ENCODE measurements around the gene DNASE1L1.

DNASE1L1 gene

DNA sequence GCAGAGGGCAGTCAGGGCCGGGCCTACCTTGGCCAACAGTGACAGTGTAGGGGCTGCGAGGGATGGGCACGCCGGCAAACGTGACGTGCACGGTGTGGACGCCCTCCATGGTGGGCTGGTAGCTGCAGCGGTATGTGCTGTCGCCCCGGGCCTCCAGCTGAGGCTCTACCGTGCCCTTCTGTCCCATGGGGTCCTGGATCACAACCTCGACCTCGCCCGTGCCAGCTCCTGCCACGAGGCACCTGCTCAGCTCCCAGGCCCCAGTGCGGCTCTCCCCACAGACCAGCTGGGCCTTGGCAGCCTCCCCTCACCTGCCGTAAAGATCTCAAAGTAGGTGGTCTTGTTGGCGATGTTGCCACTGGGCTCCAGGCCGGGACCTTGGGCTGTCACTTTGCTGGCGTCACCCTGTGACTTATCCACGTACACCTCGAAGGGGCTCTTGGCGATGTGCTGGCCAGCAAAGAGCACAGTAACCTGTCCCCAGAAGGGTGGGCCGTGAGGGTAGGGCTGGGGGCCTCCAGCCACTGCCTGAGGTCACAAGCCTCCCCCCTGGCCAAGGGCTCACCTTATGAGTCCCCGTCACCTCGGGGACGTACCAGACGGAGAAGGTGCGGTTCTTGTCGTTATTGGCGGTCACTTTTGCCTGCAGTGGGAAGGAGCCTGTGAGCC is 42.9 kb downstream of the DNASE1L1 start:
- DNase-seq, result no peak

DNA sequence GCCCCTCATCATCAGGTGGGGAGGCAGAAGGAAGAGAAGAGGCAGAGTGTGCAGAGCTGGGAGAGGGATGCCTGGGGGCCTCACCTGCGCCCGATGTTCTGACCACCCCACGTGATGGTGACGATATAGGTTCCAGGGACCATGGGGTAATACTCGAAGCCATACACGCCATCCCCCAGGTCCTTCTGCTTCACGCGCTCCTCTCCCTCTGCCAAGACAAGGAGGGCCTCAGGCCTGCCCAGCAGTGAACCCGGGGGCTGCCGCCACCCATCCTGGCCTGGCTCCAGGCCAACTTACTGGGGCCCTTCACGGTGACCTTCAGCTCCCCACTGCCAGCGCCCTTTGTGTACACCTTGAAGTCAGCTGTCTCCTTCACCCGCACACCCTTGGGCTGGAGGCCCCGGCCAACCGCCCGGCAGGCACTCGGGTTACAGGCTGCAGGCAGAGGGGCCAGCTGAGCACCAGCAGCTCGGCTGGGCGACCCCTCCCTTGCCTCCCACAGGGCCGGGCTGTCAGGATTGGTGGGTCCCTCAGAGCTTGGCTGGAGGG is 43.9 kb downstream of the DNASE1L1 start:
- DNase-seq, result no peak

DNA sequence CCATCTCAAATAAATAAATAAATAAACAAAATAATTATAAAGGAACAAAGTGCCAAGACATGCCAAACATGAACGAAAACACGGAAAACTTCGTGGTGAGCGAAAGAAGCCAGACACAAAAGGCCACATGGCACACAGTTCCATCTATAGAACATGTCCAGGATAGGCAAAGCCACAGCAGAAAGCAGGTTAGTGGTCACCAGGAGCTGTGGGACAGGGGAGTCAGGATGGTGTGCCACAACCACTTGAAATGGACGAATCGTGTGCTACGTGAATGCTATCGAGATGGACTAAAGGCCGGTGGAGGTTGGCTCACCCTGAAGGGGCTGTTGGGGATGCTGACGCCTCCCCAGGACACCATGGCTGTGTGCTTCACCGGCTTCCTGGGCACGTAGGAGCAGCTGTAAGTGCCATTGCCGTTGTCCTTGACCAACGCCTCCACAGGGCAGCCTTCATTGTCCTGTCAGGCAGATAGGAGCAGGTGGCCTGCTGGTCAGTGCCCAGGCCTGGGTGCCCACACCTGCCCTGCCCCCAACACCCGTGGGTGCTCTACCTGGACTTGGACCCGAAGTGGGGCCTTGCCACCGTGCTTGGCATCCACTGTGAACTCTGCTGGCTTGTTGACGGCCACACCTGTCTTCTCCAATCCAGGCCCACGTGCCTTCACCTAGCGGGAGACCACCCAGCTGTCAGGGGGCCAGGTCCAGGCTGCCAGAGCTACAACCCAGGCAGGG is 45.2 kb downstream of the DNASE1L1 start:
- no peak for DNase-seq

DNA sequence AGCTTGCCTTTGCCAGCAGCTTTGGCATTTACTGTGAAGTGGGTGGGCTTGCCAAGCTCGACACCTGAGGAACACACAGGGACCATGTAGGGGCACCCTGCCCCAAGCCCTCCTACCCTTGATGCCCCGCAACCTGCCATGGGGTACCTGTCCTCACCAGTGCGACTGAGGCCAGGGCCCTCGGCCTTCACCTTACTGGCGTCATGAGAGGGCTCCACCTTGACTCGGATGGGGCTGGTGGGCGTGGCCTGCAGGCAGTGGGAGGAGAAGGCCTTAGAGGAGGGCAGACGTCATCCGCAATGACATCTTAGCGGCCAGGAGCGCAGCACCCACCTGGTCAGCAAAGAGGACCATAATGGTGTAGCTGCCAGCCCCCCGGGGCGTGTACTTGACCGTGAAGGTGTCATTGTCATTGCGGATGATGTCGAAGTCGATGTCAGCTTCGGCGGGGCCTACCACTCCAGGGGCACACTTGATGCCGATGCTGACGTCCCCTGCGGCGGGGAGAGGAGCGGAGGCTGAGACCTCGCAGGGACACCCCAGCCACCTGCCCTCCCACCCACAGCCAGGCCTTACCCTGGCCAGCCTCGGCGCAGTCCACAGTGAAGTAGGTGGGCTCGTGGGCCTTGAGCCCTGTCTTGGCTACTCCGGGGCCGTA is 46.8 kb downstream of the DNASE1L1 start:
- no peak for DNase-seq

DNA sequence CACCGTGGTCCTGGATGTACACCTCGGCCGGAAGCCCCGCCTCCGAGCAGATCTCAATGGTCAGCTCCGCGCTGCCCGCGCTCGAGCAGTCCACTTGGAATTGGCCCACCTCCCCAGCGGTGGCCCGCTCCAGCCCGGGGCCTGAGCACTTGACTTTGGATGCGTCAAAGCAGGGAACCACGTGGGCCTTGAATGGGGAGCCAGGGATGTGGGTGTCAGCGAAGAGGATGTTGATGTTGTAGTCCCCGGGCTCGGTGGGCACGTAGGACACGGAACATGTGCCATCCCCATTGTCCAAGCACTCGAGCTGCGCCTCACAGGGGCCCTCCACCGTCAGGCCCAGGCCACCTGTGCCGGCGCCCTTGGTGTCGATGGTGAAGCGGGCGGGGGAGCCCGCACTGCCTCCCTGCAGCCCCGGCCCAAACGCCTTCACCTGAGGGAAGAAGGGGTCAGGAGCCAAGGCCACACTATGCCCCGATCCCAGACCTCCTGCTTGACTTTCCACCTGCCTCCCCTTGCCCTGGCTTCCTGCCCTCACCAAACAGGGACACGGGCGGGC is 48.8 kb downstream of the DNASE1L1 start:
- DNase-seq, result no peak

DNA sequence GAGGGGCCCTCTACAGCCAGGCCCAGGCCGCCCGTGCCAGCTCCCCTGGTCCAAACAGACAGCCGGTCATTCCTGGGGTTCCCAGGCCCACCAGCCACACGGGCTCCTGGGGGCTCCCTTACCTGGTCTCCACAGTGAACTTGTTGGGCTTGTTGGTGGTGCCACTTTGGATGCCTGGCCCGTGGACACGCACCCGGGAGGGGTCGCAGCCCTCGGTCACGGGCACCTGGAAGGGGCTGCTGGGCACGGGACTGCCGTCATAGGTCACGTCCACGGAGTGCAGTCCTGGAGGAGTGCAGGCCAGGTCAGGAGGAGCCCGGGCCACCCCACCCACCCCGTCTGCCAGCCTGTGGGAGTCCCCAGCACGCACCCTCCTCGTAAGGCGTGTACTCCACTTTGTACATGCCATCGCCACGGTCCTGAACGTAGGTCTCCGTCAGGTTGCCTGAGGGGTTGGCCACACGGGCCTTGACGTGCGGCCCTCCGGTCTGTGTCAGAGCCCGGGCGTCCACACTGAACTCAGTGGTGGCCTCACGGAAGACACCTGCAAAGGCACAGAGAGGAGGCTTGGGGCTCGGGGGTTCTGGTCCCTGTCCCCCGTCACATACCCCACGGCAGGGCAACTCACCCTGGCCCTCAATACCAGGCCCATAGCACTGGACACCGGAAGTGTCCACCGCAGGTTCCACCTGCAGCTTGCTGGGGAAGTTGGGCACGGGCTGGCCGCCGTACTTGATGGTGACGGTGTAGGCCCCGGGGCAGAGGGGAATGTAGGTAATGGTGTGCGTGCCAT is 49.5 kb downstream of the DNASE1L1 start:
- DNase-seq, result no peak

DNA sequence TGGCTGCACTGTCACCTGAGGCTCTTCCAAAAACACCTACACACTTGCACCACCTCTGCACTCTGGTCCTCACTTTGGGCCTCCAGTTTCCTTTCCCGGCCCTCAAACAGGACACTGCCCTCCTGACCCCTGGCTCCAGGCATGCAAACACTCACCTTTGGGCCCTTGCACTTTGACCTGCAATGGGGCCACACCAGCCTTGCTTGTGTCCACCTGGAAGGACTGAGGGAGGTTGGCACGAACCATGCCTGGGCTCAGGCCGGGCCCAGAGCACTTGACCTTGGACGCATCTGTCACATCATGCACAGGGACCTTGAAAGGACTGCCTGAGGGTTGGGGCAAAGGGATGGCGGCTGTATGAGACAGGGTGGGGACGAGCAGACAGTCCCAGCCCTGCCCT is 50.2 kb downstream of the DNASE1L1 start:
- no peak for DNase-seq

DNA sequence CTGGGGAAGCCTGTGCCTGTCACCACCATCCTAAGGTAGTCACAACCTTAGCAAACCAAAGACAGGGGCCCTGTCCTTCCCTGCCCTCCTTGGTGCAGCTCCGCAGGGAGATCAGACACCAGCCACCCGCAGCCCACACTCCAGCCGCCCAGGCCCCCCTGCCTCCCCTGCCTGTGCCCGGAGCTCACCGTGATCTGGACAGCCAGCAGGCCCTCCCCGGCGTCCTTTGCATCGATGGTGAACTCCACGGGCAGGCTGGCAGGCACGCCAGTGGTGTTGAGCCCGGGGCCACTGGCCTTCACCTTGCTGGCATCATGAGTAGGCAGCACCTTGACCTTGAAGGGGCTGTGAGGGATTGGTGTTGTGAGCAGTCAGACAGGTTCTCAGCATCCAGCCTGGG is 51.0 kb downstream of the DNASE1L1 start:
- no peak for DNase-seq

DNA sequence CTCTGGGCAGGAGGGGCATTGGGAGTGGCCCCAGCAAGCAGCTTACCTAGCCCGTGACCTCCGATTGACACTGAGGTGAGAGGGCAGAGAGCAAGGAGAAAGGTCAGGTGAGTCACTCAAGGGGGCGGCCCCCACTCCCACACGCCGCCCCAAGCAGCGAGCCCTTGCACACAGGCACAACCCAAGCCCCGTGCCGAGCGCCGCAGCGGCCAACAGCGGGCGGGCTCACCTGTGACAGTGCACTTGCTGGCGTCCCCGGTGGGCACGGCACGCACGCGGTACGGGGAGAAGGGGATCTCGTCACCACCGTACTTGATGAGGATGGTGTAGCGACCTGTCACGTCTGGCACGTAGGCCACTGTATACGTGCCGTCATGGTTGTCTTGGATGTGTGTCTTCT is 51.8 kb downstream of the DNASE1L1 start:
- no peak for DNase-seq

DNA sequence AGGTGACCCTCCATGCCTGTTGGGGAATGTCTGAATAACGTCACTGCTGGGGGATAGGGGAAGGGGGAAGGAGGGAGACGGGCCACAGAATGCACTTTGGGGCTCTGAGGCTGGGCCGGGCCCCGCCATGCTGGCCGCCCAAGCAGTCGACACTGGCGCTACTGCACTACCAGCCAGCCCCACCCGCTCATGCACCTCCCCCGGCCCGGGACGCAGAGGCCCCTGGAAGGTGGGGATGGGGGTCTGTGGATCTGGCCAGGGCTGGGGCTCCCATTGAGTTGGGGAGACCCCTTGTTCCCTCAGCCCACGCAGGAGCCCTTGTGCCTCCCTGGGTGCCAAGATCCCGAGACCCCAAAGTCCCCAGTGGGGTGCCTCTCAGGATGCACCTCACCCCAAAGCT is 52.5 kb downstream of the DNASE1L1 start:
- DNase-seq, result no peak

DNA sequence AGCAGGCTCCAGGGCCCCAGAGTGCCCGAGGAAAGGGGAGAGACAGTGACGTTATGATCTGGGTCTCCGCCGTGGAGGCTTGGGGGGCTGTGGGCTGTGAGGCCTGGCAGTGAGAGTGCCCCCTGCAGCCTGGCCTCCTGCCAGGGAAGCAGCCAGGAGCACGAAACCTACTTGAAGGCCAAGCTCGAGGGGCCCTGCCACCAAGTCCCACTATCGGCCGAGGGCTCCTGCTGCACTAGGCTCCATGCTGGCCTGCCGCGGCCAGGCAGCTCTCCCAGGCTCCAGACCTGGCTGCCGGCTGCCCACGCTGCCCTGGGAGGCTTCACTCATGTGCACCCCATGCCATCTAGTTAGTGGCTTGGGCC is 53.3 kb downstream of the DNASE1L1 start:
- no peak for DNase-seq

DNA sequence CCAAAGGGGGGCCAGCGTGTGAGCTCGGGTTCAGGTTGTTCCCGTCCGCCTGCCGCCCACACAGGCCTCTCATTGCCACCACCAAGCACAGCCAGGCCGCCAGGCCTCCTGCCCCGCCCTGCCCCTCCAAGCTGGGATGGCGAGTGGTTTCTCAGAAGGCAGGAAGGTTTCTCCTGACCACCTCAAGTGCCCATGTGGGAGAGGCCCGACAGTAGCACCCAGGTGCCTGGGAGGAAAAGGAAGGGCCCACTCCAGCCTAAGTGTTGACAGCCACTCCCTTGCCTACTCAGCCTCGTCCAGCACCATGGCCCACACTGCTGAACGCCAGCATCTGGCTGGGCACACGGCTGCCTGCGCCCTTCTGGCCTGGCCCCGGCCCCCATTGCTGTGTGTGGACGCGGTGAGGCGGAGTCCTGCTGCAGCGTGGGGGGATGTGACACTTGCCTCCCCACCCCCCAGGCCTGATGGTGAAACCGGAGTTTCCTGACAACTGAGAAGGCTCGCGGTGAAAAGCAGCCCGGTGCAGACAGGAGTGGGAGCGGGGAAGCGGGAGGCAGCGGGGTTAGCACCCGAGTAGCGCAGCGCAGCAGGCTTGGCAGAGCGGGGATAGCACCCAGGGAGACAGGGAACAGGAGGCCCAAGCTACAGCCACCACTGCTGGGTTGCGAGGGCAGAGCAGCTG is 53.8 kb downstream of the DNASE1L1 start:
- no peak for DNase-seq

DNA sequence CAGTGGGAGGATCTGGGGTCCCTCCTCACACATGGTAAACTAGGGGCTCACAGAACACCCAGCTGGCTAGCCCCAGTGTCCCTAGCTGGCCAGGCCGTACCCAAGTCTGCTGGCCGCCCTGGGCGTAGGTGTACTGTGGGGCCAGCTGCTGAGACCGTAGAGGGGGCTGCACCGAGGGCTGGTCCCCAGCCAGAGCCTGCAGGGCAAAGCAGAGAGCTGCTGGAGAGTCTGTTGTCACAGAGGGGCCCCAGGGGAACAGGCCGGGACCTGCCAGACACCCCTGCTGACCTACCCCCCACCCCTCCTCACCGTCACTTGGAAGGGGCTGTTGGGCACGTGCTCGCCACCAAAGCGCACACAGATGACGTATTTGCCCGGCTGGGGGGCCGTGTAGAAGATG is 54.5 kb downstream of the DNASE1L1 start:
- no peak for DNase-seq

DNA sequence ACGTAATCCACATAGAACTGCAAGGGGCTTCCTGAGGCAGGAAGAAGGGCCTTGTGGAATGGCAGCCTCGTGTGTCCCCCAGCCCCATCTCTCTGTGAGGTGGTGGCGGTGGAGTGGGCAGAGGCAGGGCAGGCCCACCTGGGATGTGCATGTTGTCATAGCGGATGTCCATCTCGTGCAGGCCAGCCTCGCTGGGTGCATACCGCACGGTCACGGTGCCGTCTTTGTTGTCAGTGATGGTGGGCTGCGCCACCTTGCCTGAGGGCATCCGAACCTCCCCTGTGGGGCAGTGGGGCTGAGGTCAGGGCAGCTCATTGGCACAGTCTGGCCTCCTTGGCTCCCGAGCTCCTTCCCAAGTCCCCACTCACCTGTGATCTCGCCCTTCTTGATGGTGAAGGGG is 55.0 kb downstream of the DNASE1L1 start:
- DNase-seq, result no peak

DNA sequence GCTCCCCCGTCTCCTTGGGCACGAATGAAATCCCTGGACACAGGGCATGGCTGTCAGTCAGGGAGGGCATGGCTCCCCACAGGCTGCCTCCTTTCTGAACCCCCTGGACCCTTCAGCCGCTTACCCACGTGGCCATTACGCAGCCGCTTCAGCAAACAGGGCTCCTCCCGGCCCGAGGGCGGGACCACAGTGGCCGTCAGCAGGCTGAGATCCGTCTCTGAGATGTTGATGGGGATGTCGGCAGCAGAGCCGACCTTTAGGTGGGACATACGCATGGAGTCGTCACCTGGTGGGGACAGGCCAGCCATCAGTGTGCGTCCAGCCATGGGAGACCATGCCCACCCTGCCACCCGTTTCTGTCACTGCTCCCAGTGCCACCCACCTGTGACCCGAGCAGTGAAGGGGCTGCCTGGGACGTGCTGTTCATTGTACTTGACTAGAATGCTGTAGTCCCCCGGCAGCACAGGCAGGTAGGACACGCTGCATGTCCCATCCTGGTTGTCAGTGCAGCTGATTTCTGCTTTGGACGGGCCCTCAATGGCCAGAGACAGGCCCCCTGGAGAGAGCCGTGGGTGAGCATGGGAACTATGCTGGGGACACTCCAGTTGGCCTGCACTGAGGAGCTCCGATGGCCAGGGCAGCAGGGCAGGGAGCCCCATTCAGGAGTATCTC is 55.7 kb downstream of the DNASE1L1 start:
- DNase-seq, result no peak

DNA sequence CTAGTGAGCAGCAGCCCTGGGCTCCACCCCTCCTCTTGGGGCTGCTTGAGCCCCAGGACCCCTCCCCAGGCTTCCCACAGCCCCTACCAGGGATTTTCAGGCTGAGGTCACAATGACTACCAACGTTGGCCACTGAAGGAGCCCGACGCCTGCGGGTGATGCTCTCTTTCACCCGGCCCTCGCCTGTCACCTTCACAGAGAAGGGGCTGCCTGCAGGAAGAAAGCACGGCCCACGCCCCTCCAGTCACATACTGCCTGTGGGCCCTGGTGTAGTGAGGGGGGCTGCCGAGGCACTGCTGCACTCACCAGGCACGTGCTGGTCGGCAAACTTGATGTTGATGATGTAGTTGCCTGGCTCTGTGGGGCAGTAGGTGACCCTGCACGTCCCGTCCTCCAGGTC is 56.6 kb downstream of the DNASE1L1 start:
- no peak for DNase-seq

DNA sequence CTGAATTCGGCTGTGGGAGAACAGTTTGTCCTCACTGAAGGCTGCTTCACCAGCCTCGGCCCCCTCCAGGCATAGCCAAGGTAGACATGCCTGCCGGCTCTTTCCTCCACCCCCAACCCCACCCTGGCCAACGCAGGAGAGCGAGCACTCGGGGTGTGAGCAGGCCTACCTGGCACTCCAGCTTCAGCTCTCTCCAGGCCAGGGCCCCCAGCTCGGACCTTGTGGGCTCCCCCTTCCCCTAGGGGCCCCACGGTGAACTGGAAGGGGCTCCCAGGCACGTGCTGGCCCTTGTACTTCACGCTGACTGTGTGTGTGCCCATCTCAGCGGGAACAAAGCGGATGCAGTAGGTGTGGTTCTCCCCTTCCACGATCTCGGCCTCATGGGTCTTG is 57.0 kb downstream of the DNASE1L1 start:
- DNase-seq, result no peak
